ENCODE data around the gene VRK3.
A peak's percentile ranks its signal among the peaks of the same experiment; 100 is the strongest.
"Not testable (repeated sequence)": the region's sequence is repeated elsewhere in the genome, so short reads cannot be mapped to it uniquely, and the experiment has no call there.

Gene VRK3

DNA sequence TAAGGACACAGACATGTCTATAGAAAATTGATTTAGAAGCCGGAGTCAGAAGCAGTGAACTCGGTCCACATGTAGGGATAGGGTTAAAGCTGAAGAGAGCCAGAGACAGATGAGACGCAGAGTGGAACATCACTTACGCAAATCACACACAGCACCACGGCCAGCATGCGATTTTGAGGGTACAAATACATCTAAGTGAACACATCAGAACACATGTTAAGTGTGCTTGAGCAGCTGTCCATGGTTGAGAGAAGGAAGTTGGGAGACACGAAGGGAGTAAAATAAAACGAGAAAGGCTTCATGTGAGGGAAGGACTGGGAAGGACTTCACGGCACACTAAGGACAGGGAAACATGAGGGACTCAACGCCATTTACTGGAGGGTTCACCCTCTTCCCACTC is 38.8 kb downstream of the VRK3 start:
- DNase-seq = no peak

DNA sequence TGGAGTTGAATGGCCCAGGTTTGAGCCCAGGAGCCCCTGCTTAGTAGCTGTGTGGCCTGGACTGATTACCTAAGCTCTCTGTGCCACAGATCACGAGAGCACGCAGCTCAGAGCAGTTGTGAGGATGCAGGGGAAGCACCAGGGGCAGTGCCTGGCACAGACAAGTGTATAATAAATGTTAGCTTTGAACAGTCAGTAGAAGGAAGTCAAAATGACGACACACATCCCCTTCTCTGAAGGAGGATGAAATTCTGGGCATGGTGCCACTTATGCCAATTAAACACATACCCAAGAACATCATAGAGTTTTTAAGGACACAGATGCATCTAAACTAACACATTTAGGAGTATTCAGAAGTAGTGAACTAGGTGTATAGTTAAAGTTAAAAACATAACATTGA is 39.3 kb downstream of the VRK3 start:
- no peak for DNase-seq

GRCh38 chr19:49984491-49984890 is 40.7 kb downstream of the VRK3 start:
- DNase-seq = no peak

- DNase-seq = peak; percentile 15
Measured at GRCh38 chr19:49983645-49984229, 41.4 kb downstream of the VRK3 start.

- no peak for DNase-seq
Measured at GRCh38 chr19:49981603-49982593, 43.3 kb downstream of the VRK3 start.

DNA sequence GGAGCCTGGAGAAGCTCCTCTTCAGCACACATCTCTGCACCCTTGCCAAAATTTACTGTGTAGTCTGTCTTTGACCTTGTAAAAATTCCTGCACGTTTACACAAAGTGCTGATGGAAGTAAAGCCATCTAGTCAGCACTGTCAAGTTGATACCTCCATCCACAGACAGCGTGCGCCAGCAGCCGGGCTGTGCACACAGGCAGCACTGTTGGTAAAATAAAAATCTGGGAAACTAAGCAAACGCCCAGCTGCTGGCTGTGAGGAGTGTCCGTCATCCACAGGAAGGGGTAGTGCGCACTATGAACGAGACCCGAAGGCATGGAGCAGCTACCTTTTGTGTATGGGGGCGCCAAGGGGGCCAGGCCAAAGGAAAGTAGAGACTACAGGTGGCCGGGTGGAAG is 46.8 kb downstream of the VRK3 start:
- no peak for DNase-seq

DNA sequence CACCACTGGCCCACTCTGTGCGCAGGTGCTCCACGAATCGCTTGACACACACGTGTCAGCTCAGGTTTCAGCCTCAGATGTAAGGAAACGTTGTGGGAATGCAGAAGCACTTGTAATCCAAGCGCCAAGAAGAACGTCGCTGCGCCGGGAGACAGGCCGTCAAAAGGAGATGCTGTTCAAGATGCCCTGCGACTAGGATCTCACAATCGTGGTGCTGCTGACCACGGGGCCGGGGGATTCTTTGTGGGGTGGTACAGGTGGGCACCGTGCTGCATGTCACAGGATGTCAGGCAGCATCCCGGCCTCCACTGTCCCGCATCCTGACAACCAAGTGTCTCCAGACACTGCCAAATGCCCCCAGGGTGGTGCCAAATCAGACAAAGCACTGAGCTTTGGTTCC is 47.3 kb downstream of the VRK3 start:
- no peak for DNase-seq

DNA sequence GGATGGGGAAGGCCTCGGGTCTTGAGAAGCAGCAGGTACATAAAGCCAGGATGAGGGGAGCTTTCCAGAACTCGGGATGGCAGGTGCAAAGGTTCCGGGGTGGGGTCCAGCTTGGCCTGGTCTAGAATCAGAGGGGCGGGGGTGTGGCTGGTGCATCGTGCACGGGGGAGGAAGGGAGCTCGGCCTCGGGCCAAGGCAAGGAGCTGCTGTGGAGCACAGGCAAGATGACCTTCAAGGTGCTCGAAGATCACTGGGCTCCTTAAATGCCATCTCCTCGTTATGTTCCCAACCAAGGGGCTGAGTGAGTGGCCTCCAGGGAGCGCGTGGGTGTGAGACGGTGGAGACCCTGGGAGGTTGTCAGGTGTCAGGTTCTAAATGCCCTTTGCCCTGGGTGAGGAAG is 48.1 kb downstream of the VRK3 start:
- DNase-seq = no peak

DNA sequence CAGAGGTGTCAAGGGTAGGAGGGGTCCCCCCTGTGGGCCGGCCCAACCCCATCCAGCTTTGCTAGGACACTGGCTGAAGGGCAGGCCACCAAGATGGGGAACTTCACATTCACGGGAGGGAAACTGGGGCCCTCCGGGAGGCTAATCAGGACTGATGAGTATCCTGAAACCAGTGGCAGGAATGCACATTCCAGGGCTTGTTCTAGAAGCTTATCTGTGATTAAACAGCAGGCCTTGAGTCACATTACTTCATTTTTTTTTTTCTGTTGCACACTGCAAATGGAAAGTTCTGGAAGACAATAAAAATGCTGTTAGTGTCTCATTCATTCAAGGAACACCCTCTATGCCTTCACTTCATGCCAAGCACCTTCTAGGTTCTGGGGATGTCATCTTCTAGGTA is 48.7 kb downstream of the VRK3 start:
- DNase-seq = no peak

DNA sequence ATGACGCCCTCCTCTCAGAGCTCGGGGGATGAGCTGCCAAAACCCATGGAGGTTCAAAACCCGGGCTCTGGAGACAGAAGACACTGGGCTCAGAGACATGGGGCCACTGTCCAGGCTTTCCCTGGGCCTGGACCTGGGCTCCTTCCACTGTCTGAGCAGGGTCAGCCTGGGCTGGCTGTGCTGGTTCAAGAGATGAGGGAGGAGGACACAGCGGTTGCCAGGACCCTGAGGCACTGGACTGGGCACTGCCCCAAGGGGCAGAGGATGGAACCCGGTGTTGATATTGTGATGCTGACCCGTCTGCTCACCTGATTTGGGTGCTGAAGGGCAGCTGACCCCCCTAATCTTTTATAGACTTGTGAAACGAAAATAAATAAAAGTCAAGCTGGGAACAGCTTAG is 50.1 kb downstream of the VRK3 start:
- no peak for DNase-seq

DNA sequence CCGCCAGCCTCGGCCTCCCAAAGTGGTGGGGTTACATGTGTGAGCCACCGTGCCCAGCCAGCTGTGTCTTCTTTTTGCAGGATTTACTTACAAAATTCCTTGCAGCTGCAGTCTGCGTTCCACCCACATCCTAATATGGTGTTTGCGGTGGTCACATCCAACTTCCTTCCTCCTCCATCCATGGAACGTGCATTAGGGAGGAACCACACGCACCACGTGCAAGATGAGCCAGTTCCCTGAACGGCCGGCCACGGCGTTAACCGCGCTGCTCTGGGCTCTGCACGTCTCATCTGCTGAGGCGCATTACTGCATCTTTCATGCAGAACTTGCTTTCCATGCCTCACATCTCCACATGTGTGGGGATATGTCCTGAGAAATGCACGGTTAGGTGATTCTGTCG is 51.2 kb downstream of the VRK3 start:
- no peak for DNase-seq

DNA sequence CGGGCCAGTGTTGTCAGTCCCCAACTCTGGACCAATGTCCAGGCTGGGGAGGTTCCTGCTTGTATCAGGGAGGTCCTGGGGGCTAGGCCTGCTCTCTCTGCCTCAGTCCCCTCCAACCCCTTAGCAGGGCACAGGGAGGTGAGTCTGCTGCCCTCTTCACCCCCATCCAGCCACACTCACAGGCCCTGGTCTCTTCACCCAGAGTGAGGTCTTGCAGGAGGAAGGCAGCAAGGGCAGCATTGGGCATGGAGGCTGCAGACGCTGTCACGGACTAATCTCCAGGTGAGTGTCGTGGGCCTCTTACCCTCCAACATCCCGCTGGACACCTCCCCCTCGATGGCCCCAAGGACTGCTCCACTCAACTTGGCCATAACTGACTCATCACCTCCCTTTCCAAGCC is 52.3 kb downstream of the VRK3 start:
- DNase-seq = no peak

DNA sequence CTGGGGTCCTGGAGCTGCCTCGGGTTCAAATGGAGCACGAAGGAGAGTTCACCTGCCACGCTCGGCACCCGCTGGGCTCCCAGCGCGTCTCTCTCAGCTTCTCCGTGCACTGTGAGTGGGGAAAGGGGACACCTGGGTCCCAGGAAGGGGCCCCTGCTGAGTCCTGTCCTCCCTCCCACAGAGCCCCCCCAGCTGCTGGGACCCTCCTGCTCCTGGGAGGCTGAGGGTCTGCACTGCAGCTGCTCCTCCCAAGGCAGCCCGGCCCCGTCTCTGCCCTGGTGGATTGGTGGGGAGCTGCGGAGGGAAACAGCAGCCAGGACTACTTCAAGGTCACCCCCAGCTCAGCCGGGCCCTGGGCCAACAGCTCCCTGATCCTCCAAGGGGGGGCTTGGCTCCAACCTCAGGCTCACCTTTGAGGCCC is 53.2 kb downstream of the VRK3 start:
- DNase-seq = no peak

DNA sequence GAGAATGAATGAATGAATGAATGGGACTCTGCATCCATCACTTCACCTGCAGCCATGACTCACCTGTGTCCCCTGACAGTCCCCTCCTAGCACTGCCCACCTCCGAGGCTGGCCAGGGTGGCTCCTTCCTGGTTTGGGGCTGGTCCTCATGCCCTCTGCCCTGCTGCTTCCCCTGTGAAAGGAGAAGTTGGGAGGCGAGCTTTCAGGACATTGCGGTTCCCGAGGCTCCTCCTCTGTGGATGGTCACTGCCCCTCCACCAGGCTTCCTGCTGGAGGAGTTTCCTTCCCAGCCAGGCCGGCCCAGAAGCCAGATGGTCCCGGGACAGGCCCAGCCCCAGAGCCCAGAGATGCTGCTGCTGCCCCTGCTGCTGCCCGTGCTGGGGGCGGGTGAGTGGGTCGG is 55.8 kb downstream of the VRK3 start:
- not testable (repeated sequence) for DNase-seq

DNA sequence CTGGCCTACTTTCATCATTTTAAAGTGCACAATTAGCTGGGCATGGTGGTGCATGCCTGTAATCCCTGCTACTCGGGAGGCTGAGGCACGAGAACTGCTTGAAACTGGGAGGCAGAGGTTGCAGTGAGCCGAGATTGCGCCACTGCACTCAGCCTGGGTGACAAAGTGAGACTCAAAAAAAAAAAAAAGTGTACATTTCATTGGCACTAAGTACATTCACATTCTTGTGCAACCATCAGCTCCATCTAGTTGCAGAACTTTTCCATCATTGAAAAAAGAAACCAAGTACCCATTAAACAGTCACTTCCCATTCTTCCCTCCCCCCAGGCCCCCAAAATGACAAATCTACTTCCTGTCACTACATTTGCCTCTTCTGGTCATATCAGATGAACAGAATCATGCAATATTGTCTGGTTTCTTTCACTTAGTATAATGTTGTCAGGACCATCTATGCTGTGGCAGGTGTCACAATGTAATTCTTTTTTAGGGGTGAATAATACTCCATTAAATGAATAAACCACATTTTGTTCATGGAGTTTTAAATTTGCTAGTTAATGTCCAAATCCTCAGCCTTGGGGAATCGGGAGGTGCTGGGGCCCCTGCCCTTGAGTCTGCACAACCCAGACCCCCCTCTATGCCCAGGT is 56.8 kb downstream of the VRK3 start:
- DNase-seq = no peak

- DNase-seq = not testable (repeated sequence)
Measured at GRCh38 chr19:49960980-49961379, 64.2 kb downstream of the VRK3 start, which contains the start of gene SIGLEC11. TSS of gene SIGLEC11 (minus strand) at chr19:49961172. CDS start at chr19:49961081, 91 bp downstream.

- DNase-seq = not testable (repeated sequence)
Measured at GRCh38 chr19:49959892-49960291, 65.3 kb downstream of the VRK3 start.

DNA sequence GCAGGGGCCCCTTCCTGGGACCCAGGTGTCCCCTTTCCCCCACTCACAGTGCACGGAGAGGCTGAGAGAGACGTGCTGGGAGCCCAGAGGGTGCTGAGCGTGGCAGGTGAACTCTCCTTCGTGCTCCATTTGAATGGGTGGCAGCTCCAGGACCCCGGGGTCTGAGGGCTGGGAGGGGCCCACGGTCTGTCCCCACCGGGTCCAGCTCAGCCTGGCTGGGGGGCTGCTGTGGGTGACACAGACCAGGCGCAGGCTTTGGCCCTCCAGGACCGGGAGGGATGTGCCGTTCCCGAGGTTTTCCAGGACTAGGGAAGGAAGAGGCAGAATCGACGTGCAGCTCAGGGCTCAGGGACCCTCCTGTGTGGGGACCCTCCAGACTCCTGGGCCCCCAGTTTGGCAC is 66.6 kb downstream of the VRK3 start:
- not testable (repeated sequence) for DNase-seq

- not testable (repeated sequence) for DNase-seq
Measured at GRCh38 chr19:49958144-49958543, 67.0 kb downstream of the VRK3 start.

DNA sequence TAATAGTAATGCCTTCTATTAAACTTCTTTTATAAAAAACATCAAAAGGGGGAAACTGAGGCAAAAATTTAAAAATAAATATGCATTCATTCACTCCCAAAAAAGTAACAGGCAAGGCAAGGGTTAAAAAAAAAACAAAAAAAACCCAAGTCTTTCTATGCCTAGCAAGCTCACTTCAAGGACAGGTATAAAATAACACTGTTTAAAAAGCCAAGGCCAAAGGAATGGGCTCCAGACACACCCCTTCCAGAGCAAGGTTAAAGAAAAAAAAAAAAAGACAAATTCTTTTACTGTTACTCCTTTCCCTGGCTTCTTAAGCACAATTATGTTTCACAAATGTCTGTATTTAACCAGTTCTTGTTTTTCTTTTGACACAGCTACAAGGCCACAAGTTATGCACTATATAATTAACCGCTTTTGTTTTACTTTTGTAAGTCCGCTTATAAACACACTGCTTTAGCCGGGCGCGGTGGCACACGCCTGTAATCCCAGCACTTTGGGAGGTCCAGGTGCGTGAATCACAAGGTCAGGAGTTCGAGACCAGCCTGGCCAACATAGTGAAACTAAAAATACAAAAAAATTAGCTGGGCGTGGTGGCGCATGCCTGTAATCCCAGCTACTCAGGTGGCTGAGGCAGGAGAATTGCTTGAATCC is 67.8 kb downstream of the VRK3 start:
- no peak for DNase-seq

GRCh38 chr19:49956115-49956495 is 69.1 kb downstream of the VRK3 start:
- DNase-seq = no peak

- no peak for DNase-seq
Measured at GRCh38 chr19:49954933-49955332, 70.2 kb downstream of the VRK3 start.

Measured in midbrain (tissue), 1 donor.